Activated CD4-positive, alpha-beta T cell treated with anti-CD3 and anti-CD28 coated beads, Interleukin-2, amount 10 ng/mL, durations not matched to agents 7 days and 5 days (primary cell): Measurements from ENCODE around the gene TCTN2. TPM values are rescaled to one million over a fixed set of nuclear protein-coding genes. Genes with fewer than 3 reads are reported as not detected.

ENCODE experiments used
- CTCF ChIA-PET: fragments of 350-600 bp; sonication (Branson Sonifier 250); formaldehyde crosslinking; loops from one replicate; lab custom pipeline; 2021; ENCODE audit warnings: antibody characterized with exemption; lab: Charles Lee
- POLR2A ChIA-PET: fragments of 350-600 bp; sonication (Branson Sonifier 250); formaldehyde crosslinking; loops from one replicate; lab custom pipeline; 2021; ENCODE audit warnings: antibody characterized with exemption; lab: Charles Lee
- DNase-seq: peaks from one replicate; pipeline ENCODE4 v3.0.0-alpha.2; 2020
- H3K27ac Mint-ChIP-seq: one replicate; pipeline ENCODE4 v1.8.0; 2021; ENCODE audit warnings: mild to moderate bottlenecking, moderate library complexity, mixed read lengths
- H3K27me3 Mint-ChIP-seq: one replicate; pipeline ENCODE4 v1.8.0; 2021; ENCODE audit warnings: mixed read lengths
- H3K36me3 Mint-ChIP-seq: one replicate; pipeline ENCODE4 v1.8.0; 2021; ENCODE audit warnings: low read depth, mixed read lengths
- H3K4me1 Mint-ChIP-seq: one replicate; pipeline ENCODE4 v1.8.0; 2021; ENCODE audit warnings: mixed read lengths
- H3K4me3 Mint-ChIP-seq: one replicate; pipeline ENCODE4 v1.8.0; 2021; ENCODE audit warnings: mild to moderate bottlenecking, moderate library complexity, mixed read lengths
- H3K9me3 Mint-ChIP-seq: one replicate; pipeline ENCODE4 v1.8.0; 2021; ENCODE audit warnings: mixed read lengths
- total RNA-seq, 2 experiments: library from RNA; stranded (reverse); gene quantifications; one replicate each; pipeline ENCODE4 v1.2.3, GENCODE V29; 2021

Gene TCTN2
- total RNA-seq, 2 experiments from 2014 or later = 4.0 to 4.7 TPM

DNA sequence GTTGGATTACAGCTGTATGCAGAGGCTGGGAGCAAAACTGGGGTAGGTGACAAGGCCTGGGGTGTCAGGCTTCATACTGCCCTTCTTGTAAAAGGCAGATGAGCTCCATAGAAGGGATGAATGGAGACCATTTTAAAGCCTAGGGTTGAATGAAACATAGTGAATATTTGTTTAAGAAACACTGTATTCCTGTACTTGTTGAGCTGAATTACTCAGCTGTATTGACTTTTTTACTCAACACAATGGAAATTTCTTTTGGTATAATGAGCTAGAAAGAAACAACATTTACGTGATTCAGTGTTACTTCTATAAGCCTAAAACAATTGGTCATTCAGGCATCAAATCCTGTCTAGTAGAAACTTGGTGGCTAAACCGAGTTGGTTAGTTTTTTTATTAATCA lies 55.3 kb downstream of the TCTN2 start:
- peaks cover 21% of the 10 kb centered on the region for H3K4me1 Mint-ChIP-seq
- no peak for DNase-seq
- H3K27me3 Mint-ChIP-seq = no peaks in the 10 kb centered on the region
- H3K4me3 Mint-ChIP-seq = no peak overlapping the region
- no peak overlapping the region for H3K27ac Mint-ChIP-seq
- POLR2A ChIA-PET = no interaction called here
- no peaks in the 10 kb centered on the region for H3K9me3 Mint-ChIP-seq
- H3K36me3 Mint-ChIP-seq = peaks cover 54% of the 10 kb centered on the region
- CTCF ChIA-PET = interaction anchor here (0.8 to 1.7 kb wide), 3 partner anchors 13 to 731 kb away, joined by 3 to 4 read pairs (median 4); no protein-coding TSS in a partner anchor

DNA sequence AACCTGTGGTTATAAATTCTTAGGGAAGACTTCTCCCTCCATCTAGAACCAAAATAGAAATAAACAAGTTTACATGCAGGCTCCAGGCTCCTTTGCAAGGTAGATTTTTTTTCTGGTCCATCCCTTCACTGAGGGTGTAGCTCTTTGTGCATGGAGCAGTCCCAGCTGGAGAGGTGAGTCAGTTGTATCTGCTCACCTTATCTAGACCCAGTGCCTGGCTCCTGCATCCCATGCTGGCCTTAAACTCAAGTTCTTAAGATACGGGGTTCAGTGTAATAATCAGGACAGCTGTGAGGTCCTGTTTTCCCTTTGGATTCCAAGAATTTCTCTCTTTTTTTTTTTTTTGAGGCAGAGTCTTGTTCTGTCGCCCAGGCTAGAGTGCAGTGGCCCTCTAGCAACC lies 56.0 kb downstream of the TCTN2 start:
- ChIA-PET POLR2A (no interaction called here), CTCF (interaction anchor here (0.7 to 1.2 kb wide), 3 partner anchors 13 to 144 kb away, joined by 3 to 4 read pairs (median 4); no protein-coding TSS in a partner anchor)
- Mint-ChIP-seq H3K4me1 (peaks cover 17% of the 10 kb centered on the region), H3K27me3 (no peaks in the 10 kb centered on the region), H3K27ac (peak overlapping the region; percentile 31), H3K4me3 (no peak overlapping the region), H3K9me3 (no peaks in the 10 kb centered on the region), H3K36me3 (peaks cover 56% of the 10 kb centered on the region)
- DNase-seq = no peak

DNA sequence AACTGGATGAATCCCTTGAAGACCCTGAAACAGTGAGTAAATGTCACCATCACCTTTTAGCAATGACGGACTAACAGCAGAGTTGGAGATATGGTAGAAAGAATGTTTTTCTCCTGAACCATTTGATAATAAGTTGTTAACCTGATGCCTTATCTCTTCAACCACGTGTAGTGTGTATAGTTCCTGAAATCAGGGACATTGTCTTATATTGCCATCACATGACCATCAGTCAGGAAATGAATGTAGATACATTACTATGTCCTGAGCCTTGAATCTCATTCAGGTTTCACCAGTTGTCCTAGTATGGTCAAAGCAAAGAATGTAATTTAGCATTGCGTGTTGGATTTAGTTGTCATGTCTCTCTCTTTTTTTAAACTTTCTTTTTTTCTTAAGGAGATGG lies 57.0 kb downstream of the TCTN2 start:
- Mint-ChIP-seq H3K27me3 (no peaks in the 10 kb centered on the region), H3K9me3 (no peaks in the 10 kb centered on the region)

DNA sequence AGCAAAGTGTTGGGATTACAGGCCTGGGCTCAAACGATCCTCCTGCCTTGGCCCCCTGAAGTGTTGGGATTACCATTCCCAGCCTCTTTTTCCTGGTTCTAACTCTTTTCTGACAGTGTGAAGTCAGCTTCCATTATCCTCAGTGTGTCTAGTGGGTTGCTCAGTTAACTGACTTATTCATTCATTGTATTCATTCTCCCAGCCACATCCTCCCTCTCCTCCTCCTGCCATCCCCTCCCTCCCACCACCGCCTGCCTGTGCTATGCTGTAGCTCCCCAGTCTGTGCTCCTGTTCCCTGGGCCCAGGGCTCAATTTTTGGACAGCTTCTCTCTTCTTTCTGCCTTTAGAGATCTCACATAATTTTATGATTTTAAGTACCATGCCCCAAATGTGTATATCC lies 60.7 kb downstream of the TCTN2 start:
- Mint-ChIP-seq H3K4me1 (no peaks in the 10 kb centered on the region), H3K27me3 (no peaks in the 10 kb centered on the region), H3K9me3 (no peaks in the 10 kb centered on the region), H3K4me3 (no peak overlapping the region), H3K36me3 (peaks cover 59% of the 10 kb centered on the region), H3K27ac (no peak overlapping the region)
- ChIA-PET POLR2A (no interaction called here), CTCF (no interaction called here)
- DNase-seq = no peak

More for the DNA sequence above, 57.0 kb downstream of the TCTN2 start:
- DNase-seq = no peak
- POLR2A ChIA-PET = no interaction called here
- no peak overlapping the region for H3K4me3 Mint-ChIP-seq
- peaks cover 55% of the 10 kb centered on the region for H3K36me3 Mint-ChIP-seq
- no peak overlapping the region for H3K27ac Mint-ChIP-seq
- CTCF ChIA-PET = interaction anchor here (0.6 to 1.2 kb wide), 2 partner anchors 14 to 145 kb away, joined by 3 read pairs; no protein-coding TSS in a partner anchor
- peaks cover 14% of the 10 kb centered on the region for H3K4me1 Mint-ChIP-seq

DNA sequence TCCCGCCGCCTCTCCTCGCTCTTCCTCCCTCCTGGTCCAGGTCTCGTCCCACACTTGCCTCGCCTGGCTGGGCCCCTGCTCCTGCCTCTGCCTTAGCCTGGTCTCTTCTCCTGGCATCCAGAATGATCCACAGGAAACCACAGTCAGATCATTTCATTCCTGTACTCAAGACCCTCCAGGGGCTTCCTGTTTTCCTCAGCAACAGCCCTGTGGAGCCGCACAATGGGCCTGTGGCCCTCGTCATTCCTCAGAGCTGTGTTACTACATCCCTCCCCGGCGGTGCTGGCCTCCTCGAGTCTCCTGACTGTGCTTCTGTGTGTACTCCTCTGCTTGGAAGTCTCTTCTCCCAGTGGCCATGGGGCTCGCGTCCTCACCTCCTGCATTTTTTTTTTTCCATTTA lies 61.3 kb downstream of the TCTN2 start:
- no peak overlapping the region for H3K27ac Mint-ChIP-seq
- H3K9me3 Mint-ChIP-seq = no peaks in the 10 kb centered on the region
- ChIA-PET CTCF (interaction anchor here (0.7 kb wide), 1 partner anchor 680 kb away, joined by 7 read pairs; no protein-coding TSS in a partner anchor), POLR2A (no interaction called here)
- H3K27me3 Mint-ChIP-seq = no peaks in the 10 kb centered on the region
- H3K4me1 Mint-ChIP-seq = no peaks in the 10 kb centered on the region
- H3K36me3 Mint-ChIP-seq = peaks cover 60% of the 10 kb centered on the region
- no peak for DNase-seq
- H3K4me3 Mint-ChIP-seq = no peak overlapping the region

DNA sequence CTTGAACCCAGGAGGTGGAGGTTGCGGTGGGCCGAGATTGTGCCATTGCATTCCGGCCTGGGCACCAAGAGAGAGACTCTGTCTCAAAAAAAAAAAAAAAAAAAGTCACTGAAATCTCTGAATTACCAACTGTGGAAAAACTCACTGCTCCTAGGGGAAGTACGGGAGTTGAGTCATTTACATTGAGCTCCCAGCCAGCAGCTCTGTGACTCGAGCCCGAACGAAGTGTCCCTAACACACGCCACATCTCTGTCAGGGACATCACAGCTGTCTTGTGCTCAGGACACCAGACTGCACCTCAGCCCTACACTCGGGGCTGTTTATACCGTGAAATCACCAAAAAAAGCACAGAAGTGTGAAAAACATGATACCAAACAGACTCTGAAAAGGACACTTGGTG lies 62.3 kb downstream of the TCTN2 start:
- no peaks in the 10 kb centered on the region for H3K27me3 Mint-ChIP-seq
- H3K4me3 Mint-ChIP-seq = no peak overlapping the region
- peaks cover 3% of the 10 kb centered on the region for H3K4me1 Mint-ChIP-seq
- CTCF ChIA-PET = interaction anchor here (0.6 kb wide), 2 partner anchors 63 to 597 kb away, joined by 3 to 4 read pairs; no protein-coding TSS in a partner anchor
- no peak overlapping the region for H3K27ac Mint-ChIP-seq
- H3K36me3 Mint-ChIP-seq = peaks cover 59% of the 10 kb centered on the region
- no peak for DNase-seq
- POLR2A ChIA-PET = interaction anchor here (0.7 kb wide), 1 partner anchor 9 kb away, joined by 3 read pairs; no protein-coding TSS in a partner anchor
- no peaks in the 10 kb centered on the region for H3K9me3 Mint-ChIP-seq

DNA sequence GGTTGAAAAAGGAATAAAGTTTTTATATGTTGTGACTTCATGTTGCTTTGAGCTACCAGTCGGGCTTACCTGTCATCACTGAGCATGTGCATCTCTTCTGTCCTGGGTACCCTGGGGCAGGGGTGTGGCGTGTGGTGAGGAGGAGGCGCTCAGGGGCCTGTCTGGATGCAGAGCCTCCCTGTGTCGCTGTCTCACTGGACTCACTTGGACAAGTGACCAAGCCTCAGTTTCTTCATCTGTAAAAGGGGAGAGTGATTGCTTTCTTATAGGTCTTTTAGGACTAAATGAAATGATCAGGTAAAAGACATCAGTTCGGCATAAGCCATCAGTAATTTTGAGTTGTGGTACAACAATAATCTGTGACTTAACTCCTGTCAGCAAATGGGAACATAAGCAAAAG lies 63.4 kb downstream of the TCTN2 start:
- DNase-seq = no peak
- no peaks in the 10 kb centered on the region for H3K27me3 Mint-ChIP-seq
- H3K27ac Mint-ChIP-seq = no peak overlapping the region
- H3K4me3 Mint-ChIP-seq = no peak overlapping the region
- peaks cover 58% of the 10 kb centered on the region for H3K36me3 Mint-ChIP-seq
- ChIA-PET POLR2A (no interaction called here), CTCF (interaction anchor here (0.9 to 1.1 kb wide), 2 partner anchors 16 to 82 kb away, joined by 3 read pairs; no protein-coding TSS in a partner anchor)
- H3K9me3 Mint-ChIP-seq = no peaks in the 10 kb centered on the region
- H3K4me1 Mint-ChIP-seq = peaks cover 3% of the 10 kb centered on the region

DNA sequence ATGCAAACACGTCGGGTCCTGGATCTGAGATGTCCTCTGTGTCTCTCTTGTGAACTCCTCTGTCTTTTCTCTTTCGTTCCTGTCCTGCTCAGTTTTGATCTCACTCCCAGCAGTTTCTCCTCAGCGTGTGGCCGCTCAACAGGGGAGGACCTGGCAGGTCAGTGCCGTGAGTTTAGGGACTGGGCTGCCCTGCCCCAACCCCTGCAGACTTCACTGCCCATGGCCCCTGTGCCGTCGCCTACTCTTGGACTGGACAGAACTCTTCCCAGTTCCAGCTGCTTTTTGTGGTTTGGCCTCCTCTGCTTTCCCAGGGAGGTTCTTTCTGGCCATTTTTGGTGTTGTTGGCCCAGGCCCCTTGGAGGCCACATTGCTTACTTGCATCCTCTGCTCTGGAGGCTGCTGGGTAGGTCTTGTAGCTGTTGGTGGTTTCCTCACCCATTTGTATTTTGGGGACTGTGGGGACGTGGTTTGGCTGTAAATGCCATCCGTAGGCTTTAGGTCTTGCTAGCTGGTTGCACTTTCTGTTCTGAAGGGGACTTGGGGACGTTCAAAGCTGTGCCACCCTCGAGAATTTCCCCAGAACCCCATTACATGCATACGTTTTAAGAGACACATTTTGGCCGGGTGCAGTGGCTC lies 71.1 kb downstream of the TCTN2 start:
- H3K27ac Mint-ChIP-seq = peak overlapping the region; percentile 87
- DNase-seq = peak; percentile 32
- H3K27me3 Mint-ChIP-seq = no peaks in the 10 kb centered on the region
- H3K36me3 Mint-ChIP-seq = peaks cover 65% of the 10 kb centered on the region
- H3K4me1 Mint-ChIP-seq = peaks cover 26% of the 10 kb centered on the region
- no peaks in the 10 kb centered on the region for H3K9me3 Mint-ChIP-seq
- CTCF ChIA-PET = interaction anchor here (0.6 to 1.1 kb wide), 2 partner anchors 11 to 190 kb away, joined by 3 to 4 read pairs; no protein-coding TSS in a partner anchor
- H3K4me3 Mint-ChIP-seq = no peak overlapping the region
- POLR2A ChIA-PET = interaction anchor here (0.6 kb wide), 1 partner anchor 8 kb away, joined by 3 read pairs; no protein-coding TSS in a partner anchor

DNA sequence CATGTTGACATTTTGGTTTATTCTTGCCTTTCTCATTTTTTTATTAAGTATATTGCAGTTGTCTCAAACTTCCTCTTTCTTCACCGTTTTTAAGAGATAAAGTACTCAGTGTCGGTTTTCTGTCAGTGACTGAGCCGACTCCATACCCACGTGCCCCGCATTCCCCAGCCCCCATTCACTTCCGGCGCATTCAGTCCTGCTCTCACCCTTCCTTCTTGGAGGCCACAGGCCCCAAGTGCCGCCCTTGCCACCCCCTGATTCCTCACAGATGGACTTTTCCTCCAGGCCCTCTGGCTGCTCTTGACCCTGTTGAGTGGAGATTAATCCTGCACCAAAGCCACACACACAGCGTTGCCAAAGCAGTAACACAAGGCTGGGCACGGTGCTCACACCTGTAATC lies 72.1 kb downstream of the TCTN2 start:
- Mint-ChIP-seq H3K4me3 (no peak overlapping the region), H3K4me1 (peaks cover 32% of the 10 kb centered on the region), H3K27me3 (no peaks in the 10 kb centered on the region), H3K27ac (peak overlapping the region; percentile 84), H3K36me3 (peaks cover 65% of the 10 kb centered on the region), H3K9me3 (no peaks in the 10 kb centered on the region)
- CTCF ChIA-PET = interaction anchor here (1.4 kb wide), 1 partner anchor 14 kb away, joined by 3 read pairs; no protein-coding TSS in a partner anchor
- POLR2A ChIA-PET = no interaction called here
- peak; percentile 22 for DNase-seq

DNA sequence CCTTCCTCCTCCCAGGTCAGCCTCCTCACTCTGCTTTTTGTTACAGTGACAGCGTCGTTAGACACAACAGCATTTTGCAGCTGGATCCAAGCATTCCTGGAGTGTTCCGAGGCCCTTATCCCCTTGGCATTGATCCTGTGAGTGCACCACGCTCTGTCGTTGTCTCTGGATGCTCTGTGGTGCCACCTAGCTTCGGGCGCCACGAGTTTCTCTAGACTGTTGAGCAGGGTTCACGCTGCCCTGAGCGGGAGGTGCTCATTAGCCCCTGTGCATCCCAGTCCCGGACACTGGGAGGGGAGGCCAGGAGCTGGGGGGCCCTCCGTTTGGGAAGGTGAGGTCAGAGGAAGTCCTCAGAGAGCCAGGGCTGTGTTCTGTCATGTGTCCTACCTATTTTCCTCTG lies 73.9 kb downstream of the TCTN2 start:
- DNase-seq = no peak
- ChIA-PET POLR2A (no interaction called here), CTCF (interaction anchor here (0.7 to 1.3 kb wide), 3 partner anchors 19 to 269 kb away, joined by 3 to 5 read pairs (median 4); no protein-coding TSS in a partner anchor)
- peaks cover 63% of the 10 kb centered on the region for H3K36me3 Mint-ChIP-seq
- H3K4me3 Mint-ChIP-seq = no peak overlapping the region
- peaks cover 33% of the 10 kb centered on the region for H3K4me1 Mint-ChIP-seq
- no peaks in the 10 kb centered on the region for H3K9me3 Mint-ChIP-seq
- no peaks in the 10 kb centered on the region for H3K27me3 Mint-ChIP-seq
- no peak overlapping the region for H3K27ac Mint-ChIP-seq

DNA sequence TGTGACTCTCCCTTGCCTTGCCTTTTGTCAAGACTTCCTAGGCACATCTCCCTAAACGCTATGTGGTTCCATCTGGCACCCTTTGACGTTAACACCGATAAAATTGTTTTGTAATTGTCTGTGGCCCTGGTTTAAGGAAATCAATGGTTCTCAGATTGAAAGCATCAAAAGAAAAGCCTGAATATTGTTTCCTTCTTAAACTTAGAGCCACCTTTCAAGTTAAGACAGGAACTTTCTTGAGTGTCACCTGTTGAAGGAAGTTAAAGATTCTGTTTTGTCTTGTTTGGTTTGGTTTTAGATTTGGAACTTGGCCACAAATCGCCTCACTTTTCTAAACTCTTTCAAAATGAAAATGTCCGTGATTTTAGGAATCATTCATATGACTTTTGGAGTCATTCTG lies 76.4 kb downstream of the TCTN2 start:
- H3K27ac Mint-ChIP-seq = peak overlapping the region; percentile 22
- POLR2A ChIA-PET = no interaction called here

DNA sequence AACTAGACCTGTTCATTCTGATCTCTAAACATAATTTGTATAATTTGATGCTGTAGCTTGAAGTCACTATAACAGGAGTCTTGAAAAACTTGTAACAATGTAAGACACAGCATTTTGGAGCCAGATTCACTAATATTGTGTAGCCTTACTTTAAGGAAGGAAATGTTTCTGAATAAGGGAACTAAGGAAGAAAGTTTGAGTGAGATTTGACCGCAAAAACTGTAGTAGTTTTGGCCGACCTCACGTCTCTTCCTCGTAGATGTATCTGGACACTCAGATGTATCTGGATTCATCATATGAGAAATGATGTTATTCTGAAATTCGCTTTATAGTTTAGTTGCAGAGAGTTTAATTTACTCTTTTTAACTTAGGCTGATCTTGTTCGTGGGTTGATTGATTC lies 77.2 kb downstream of the TCTN2 start:
- Mint-ChIP-seq H3K4me1 (peaks cover 20% of the 10 kb centered on the region), H3K36me3 (peaks cover 47% of the 10 kb centered on the region), H3K9me3 (no peaks in the 10 kb centered on the region), H3K27me3 (no peaks in the 10 kb centered on the region), H3K27ac (no peak overlapping the region), H3K4me3 (no peak overlapping the region)
- CTCF ChIA-PET = no interaction called here
- POLR2A ChIA-PET = no interaction called here
- DNase-seq = no peak

More for the DNA sequence above, 76.4 kb downstream of the TCTN2 start:
- Mint-ChIP-seq H3K27me3 (no peaks in the 10 kb centered on the region), H3K9me3 (no peaks in the 10 kb centered on the region), H3K36me3 (peaks cover 51% of the 10 kb centered on the region), H3K4me3 (no peak overlapping the region), H3K4me1 (peaks cover 28% of the 10 kb centered on the region)
- DNase-seq = no peak
- CTCF ChIA-PET = interaction anchor here (0.6 kb wide), 1 partner anchor 76 kb away, joined by 3 read pairs; no protein-coding TSS in a partner anchor

DNA sequence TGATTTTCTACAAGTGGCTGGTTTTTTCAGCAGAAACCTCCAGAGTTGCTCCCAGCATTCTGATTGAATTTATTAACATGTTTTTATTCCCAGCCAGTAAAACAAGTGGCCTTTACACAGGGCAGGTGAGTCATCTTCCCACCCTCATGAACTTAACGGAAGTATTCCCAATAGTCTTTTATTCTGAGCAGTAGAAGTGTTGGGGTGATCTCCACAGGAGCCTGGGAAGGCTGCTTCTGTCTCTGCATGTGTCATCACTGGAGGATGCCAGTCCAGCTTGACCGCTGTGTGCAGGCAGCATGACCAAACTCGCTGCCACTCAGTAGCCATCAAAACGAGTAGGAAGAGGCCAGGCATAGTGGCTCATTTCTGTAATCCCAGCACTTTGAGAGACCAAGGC lies 77.7 kb downstream of the TCTN2 start:
- Mint-ChIP-seq H3K4me1 (peaks cover 19% of the 10 kb centered on the region), H3K36me3 (peaks cover 48% of the 10 kb centered on the region), H3K4me3 (no peak overlapping the region)

More for the DNA sequence above, 77.7 kb downstream of the TCTN2 start:
- no peak for DNase-seq
- ChIA-PET POLR2A (no interaction called here), CTCF (no interaction called here)
- Mint-ChIP-seq H3K9me3 (no peaks in the 10 kb centered on the region), H3K27me3 (no peaks in the 10 kb centered on the region), H3K27ac (no peak overlapping the region)
